Tibial artery (tissue), 4 donors: Measurements from ENCODE around the gene TMEM51.

Source experiments
- DNase-seq, 2 donors: peaks; one replicate each; pipeline ENCODE4 v3.0.0-alpha.2; 2019
- H3K27ac ChIP-seq, 2 donors: fragments of 200-600 bp; sonication (generic) in 1 of 2; 1 replicate in 1 of 2; 2 replicates in 1 of 2; pipeline ENCODE4 v1.5.1; 2018 to 2019; ENCODE audit warnings: mild to moderate bottlenecking in 1 of 2
- H3K27me3 ChIP-seq, 2 donors: fragments of 200-600 bp; sonication (generic) in 1 of 2; one replicate each; pipeline versions ENCODE4 v1.5.1 to v1.6.0; 2016 to 2019
- H3K36me3 ChIP-seq, 3 donors: fragments of 200-600 bp; sonication (generic) in 2 of 3; one replicate each; pipeline ENCODE4 v1.5.1; 2016 to 2019; ENCODE audit warnings: mild to moderate bottlenecking in 2 of 3
- H3K4me1 ChIP-seq, 4 donors: fragments of 200-600 bp; sonication (generic) in 2 of 4; 1 replicate in 3 of 4; 2 replicates in 1 of 4; pipeline ENCODE4 v1.5.1; 2016 to 2019
- H3K4me3 ChIP-seq, 2 donors: fragments of 200-600 bp; sonication (generic) in 1 of 2; 1 replicate in 1 of 2; 2 replicates in 1 of 2; pipeline ENCODE4 v1.5.1; 2018 to 2019; ENCODE audit warnings: mild to moderate bottlenecking in 2 of 2
- H3K9me3 ChIP-seq, 3 donors: fragments of 200-600 bp; sonication (generic) in 1 of 3; one replicate each; pipeline ENCODE4 v1.5.1; 2016 to 2019
- CTCF ChIP-seq, 2 experiments: fragments of 200-600 bp in 1 of 2; fragments of 450-650 bp in 1 of 2; IDR thresholded peaks; one replicate each; pipeline ENCODE4 v1.5.1; 2017 to 2019; ENCODE audit warnings: antibody characterized with exemption in 2 of 2, mild to moderate bottlenecking in 1 of 2, moderate library complexity in 1 of 2
- intact Hi-C: fragments of 100-400 bp; cut with DNase I; formaldehyde crosslinking; loops from one replicate; pipeline ENCODE4 v1.15.0; 2023; ENCODE audit warnings: low total_unique reads

The TMEM51 gene

GRCh38 chr1:15255582-15256149 lies 102.1 kb downstream of the TMEM51 start:
- Histone ChIP-seq H3K27me3 (no peaks in the 10 kb centered on the region), H3K36me3 (no peaks in the 10 kb centered on the region), H3K4me1 (no peaks in the 10 kb centered on the region), H3K27ac (no peak overlapping the region), H3K9me3 (no peaks in the 10 kb centered on the region), H3K4me3 (no peak overlapping the region)
- no peak for TF ChIP-seq CTCF (IDR thresholded peaks at IDR 0.05)
- intact Hi-C loops, result no loop called here
- no peak for DNase-seq

GRCh38 chr1:15256584-15256983 lies 103.0 kb downstream of the TMEM51 start:
- intact Hi-C loops, result no loop called here
- no peak for DNase-seq
- H3K27ac ChIP-seq, result no peak overlapping the region
- TF ChIP-seq CTCF (IDR thresholded peaks at IDR 0.05), result no peak
- no peaks in the 10 kb centered on the region for H3K9me3 ChIP-seq
- no peaks in the 10 kb centered on the region for H3K27me3 ChIP-seq
- H3K36me3 ChIP-seq, result no peaks in the 10 kb centered on the region
- H3K4me1 ChIP-seq, result no peaks in the 10 kb centered on the region
- H3K4me3 ChIP-seq, result no peak overlapping the region

GRCh38 chr1:15257309-15257708 lies 103.8 kb downstream of the TMEM51 start:
- TF ChIP-seq CTCF (IDR thresholded peaks at IDR 0.05), result no peak
- no peaks in the 10 kb centered on the region for H3K36me3 ChIP-seq
- DNase-seq, result no peak
- H3K4me3 ChIP-seq, result no peak overlapping the region
- H3K9me3 ChIP-seq, result no peaks in the 10 kb centered on the region
- H3K27ac ChIP-seq, result no peak overlapping the region
- H3K27me3 ChIP-seq, result peaks cover 0 to 3% of the 10 kb centered on the region in 2 donors
- H3K4me1 ChIP-seq, result no peaks in the 10 kb centered on the region
- intact Hi-C loops, result no loop called here

- H3K27ac ChIP-seq, result no peak overlapping the region
- no peak for DNase-seq
- H3K4me3 ChIP-seq, result no peak overlapping the region
- H3K9me3 ChIP-seq, result no peaks in the 10 kb centered on the region
- intact Hi-C loops, result no loop called here
- peaks cover 0 to 3% of the 10 kb centered on the region in 2 donors for H3K27me3 ChIP-seq
- H3K4me1 ChIP-seq, result no peaks in the 10 kb centered on the region
- no peak for TF ChIP-seq CTCF (IDR thresholded peaks at IDR 0.05)
- no peaks in the 10 kb centered on the region for H3K36me3 ChIP-seq
Measured at GRCh38 chr1:15258833-15259621, 105.5 kb downstream of the TMEM51 start.

DNA sequence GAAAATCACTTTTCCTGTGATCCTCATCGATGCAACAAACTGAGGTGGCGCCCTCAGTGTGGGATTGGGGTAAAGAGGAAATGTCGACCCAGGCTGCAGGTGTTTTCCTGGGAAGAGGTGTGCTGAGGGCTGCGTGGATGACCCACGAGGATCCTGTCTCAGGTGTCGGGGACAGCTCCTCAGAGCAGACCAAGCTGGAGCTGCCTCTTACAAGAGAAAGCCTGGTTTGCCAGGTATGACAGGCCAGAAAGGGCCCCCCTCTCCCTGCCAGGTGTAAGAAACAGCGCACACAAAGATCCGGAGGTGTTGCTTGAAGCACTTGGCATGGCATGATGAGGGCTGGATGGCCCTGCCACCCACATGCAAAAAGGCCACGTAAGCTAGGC lies 106.1 kb downstream of the TMEM51 start:
- Histone ChIP-seq H3K4me1 (no peaks in the 10 kb centered on the region), H3K4me3 (no peak overlapping the region), H3K27ac (no peak overlapping the region), H3K27me3 (peaks cover 0 to 3% of the 10 kb centered on the region in 2 donors), H3K9me3 (no peaks in the 10 kb centered on the region), H3K36me3 (no peaks in the 10 kb centered on the region)
- intact Hi-C loops, result no loop called here
- no peak for DNase-seq
- TF ChIP-seq CTCF (IDR thresholded peaks at IDR 0.05), result no peak
